H1 (cell line): ENCODE data around the gene DLEC1. TPM values are rescaled to one million over a fixed set of nuclear protein-coding genes. Genes with fewer than 3 reads are reported as not detected.

Experiments used
- CTCF ChIA-PET: fragments of 300-600 bp; sonication (Branson Sonifier 250); formaldehyde crosslinking; loops from one replicate; lab custom pipeline; 2021; ENCODE audit not compliant: partially characterized antibody; lab: Charles Lee
- POLR2A ChIA-PET: fragments of 300-600 bp; sonication (Branson Sonifier 250); formaldehyde crosslinking; loops from one replicate; lab custom pipeline; 2021; ENCODE audit warnings: inconsistent platforms; ENCODE audit not compliant: partially characterized antibody; lab: Charles Lee
- DNase-seq, 2 experiments: peaks; one replicate each; pipeline versions ENCODE4 v3.0.0 to v3.0.0-alpha.2; 2010 to 2022; ENCODE audit warnings: low spot score in 2 of 2, low read depth in 1 of 2, mixed read lengths in 1 of 2
- FAIRE-seq: peaks from 2 replicates; lab custom pipeline; 2011; peaks lifted over from hg19 to GRCh38; lab: Jason Lieb, UNC
- H2AFZ ChIP-seq: 2 replicates; pipeline ENCODE4 v1.8.1; 2012; ENCODE audit warnings: low read length, inconsistent platforms
- H2AK5ac ChIP-seq: 2 replicates; pipeline ENCODE4 v1.6.1; 2013; ENCODE audit warnings: low read depth, low read length
- H2BK120ac ChIP-seq: replicated peaks from 2 replicates; pipeline ENCODE3; 2013; ENCODE audit warnings: low read depth, low read length, inconsistent platforms
- H2BK12ac ChIP-seq: 2 replicates; pipeline ENCODE4 v1.6.1; 2013; ENCODE audit warnings: low read depth, low read length
- H2BK15ac ChIP-seq: 2 replicates; pipeline ENCODE4 v1.6.1; 2013; ENCODE audit warnings: low read length
- H2BK20ac ChIP-seq: 2 replicates; pipeline ENCODE4 v1.6.1; 2013; ENCODE audit warnings: low read length
- H2BK5ac ChIP-seq: 2 replicates; pipeline ENCODE4 v1.6.1; 2013; ENCODE audit warnings: low read depth, low read length
- H3K14ac ChIP-seq: 2 replicates; pipeline ENCODE4 v1.6.1; 2013; ENCODE audit warnings: inconsistent platforms; ENCODE audit not compliant: insufficient read length
- H3K18ac ChIP-seq: 2 replicates; pipeline ENCODE4 v1.6.1; 2013; ENCODE audit warnings: low read length; ENCODE audit errors: extremely low read depth
- H3K23ac ChIP-seq: 2 replicates; pipeline ENCODE4 v1.6.1; 2013; ENCODE audit warnings: inconsistent platforms; ENCODE audit not compliant: insufficient read length
- H3K23me2 ChIP-seq: 2 replicates; pipeline ENCODE4 v1.6.1; 2013; ENCODE audit warnings: low read depth, low read length
- H3K27ac ChIP-seq: 2 replicates; pipeline ENCODE4 v1.6.1; 2011; ENCODE audit warnings: low read depth, low read length, inconsistent platforms
- H3K27me3 ChIP-seq, 4 experiments: replicated peaks in 1 of 4; 1 replicate in 1 of 4; 2 replicates in 3 of 4; pipeline versions ENCODE4 v1.6.1 to v1.8.1; 2011 to 2013; ENCODE audit warnings: low read length in 3 of 4, mild to moderate bottlenecking in 3 of 4, inconsistent platforms in 2 of 4, mixed read lengths in 2 of 4, moderate library complexity in 1 of 4; ENCODE audit not compliant: control insufficient read depth in 3 of 4, insufficient read depth in 3 of 4; ENCODE audit errors: extremely low read depth in 1 of 4
- H3K36me3 ChIP-seq, 4 experiments: 2 replicates each; pipeline versions ENCODE4 v1.6.1 to v1.8.1; 2011 to 2013; ENCODE audit warnings: mild to moderate bottlenecking in 4 of 4, low read length in 3 of 4, moderate library complexity in 2 of 4, control low read depth in 1 of 4, inconsistent platforms in 1 of 4; ENCODE audit not compliant: insufficient read depth in 4 of 4, control insufficient read depth in 2 of 4
- H3K4ac ChIP-seq: replicated peaks from 2 replicates; pipeline ENCODE3; 2013; ENCODE audit warnings: low read length, low read depth, mixed read lengths, inconsistent platforms; ENCODE audit not compliant: insufficient read length
- H3K4me1 ChIP-seq, 4 experiments: replicated peaks in 1 of 4; 1 replicate in 1 of 4; 2 replicates in 3 of 4; pipeline versions ENCODE4 v1.6.1 to v1.8.1; 2011 to 2013; ENCODE audit warnings: low read length in 3 of 4, inconsistent platforms in 2 of 4, mixed read lengths in 1 of 4; ENCODE audit not compliant: insufficient read depth in 4 of 4, control insufficient read depth in 3 of 4
- H3K4me2 ChIP-seq, 2 experiments: 2 replicates each; pipeline versions ENCODE4 v1.6.1 to v1.8.1; 2011 to 2013; ENCODE audit warnings: low read depth in 2 of 2, low read length in 2 of 2, control low read depth in 1 of 2, inconsistent platforms in 1 of 2, mild to moderate bottlenecking in 1 of 2; ENCODE audit not compliant: insufficient read depth in 1 of 2
- H3K4me3 ChIP-seq, 4 experiments: fragments of 200-600, 300-600 bp in 1 of 4; sonication (generic), shearing (Covaris generic), sonication (Bioruptor Twin) in 1 of 4; 2 replicates each; pipeline versions ENCODE4 v1.5.1 to v1.8.1; 2011 to 2016; ENCODE audit warnings: low read length in 4 of 4, low read depth in 3 of 4, control low read depth in 2 of 4, inconsistent platforms in 2 of 4, mild to moderate bottlenecking in 2 of 4, mixed read lengths in 1 of 4, moderate library complexity in 1 of 4; ENCODE audit not compliant: insufficient read depth in 2 of 4; ENCODE audit errors: extremely low read depth in 1 of 4
- H3K56ac ChIP-seq: replicated peaks from 2 replicates; pipeline ENCODE3; 2013; ENCODE audit warnings: low read depth, mild to moderate bottlenecking, mixed read lengths, low read length, inconsistent platforms; ENCODE audit not compliant: insufficient read length
- H3K79me1 ChIP-seq: 2 replicates; pipeline ENCODE4 v1.6.1; 2013; ENCODE audit warnings: low read depth, low read length, control low read depth
- H3K79me2 ChIP-seq, 2 experiments: 2 replicates each; pipeline versions ENCODE4 v1.6.1 to v1.8.1; 2012 to 2013; ENCODE audit warnings: low read length in 2 of 2, mild to moderate bottlenecking in 2 of 2, inconsistent platforms in 1 of 2; ENCODE audit not compliant: insufficient read depth in 2 of 2, control insufficient read depth in 1 of 2
- H3K9ac ChIP-seq, 4 experiments: replicated peaks in 1 of 4; 1 replicate in 1 of 4; 2 replicates in 3 of 4; pipeline versions ENCODE4 v1.6.1 to v1.8.1; 2011 to 2013; ENCODE audit warnings: low read depth in 3 of 4, low read length in 3 of 4, control low read depth in 2 of 4, mild to moderate bottlenecking in 2 of 4, moderate library complexity in 2 of 4, inconsistent platforms in 1 of 4; ENCODE audit errors: extremely low read depth in 1 of 4
- H3K9me3 ChIP-seq, 2 experiments: 2 replicates each; pipeline versions ENCODE4 v1.6.1 to v1.8.1; 2012 to 2013; ENCODE audit warnings: mild to moderate bottlenecking in 2 of 2, moderate library complexity in 2 of 2, control low read depth in 1 of 2, inconsistent platforms in 1 of 2, low read depth in 1 of 2, low read length in 1 of 2, mixed read lengths in 1 of 2; ENCODE audit not compliant: insufficient read depth in 2 of 2
- H4K20me1 ChIP-seq, 2 experiments: replicated peaks in 1 of 2; 2 replicates each; pipeline versions ENCODE3 to v1.8.1; 2011 to 2013; ENCODE audit warnings: inconsistent platforms in 2 of 2, low read length in 2 of 2, mild to moderate bottlenecking in 1 of 2; ENCODE audit not compliant: insufficient read depth in 2 of 2, control insufficient read depth in 1 of 2
- H4K5ac ChIP-seq: 2 replicates; pipeline ENCODE4 v1.6.1; 2013; ENCODE audit warnings: low read length, low read depth, mixed read lengths, inconsistent platforms; ENCODE audit not compliant: insufficient read length
- H4K8ac ChIP-seq: 2 replicates; pipeline ENCODE4 v1.8.0; 2013; ENCODE audit warnings: mild to moderate bottlenecking, moderate library complexity, low read length, inconsistent platforms; ENCODE audit not compliant: insufficient read depth; ENCODE audit errors: extremely low read depth
- H4K91ac ChIP-seq: replicated peaks from 2 replicates; pipeline ENCODE3; 2013; ENCODE audit warnings: low read length, mixed read lengths, inconsistent platforms; ENCODE audit not compliant: insufficient read length
- ASH2L ChIP-seq: fragments of 200-600, 300-600 bp; sonication (generic); IDR thresholded peaks from one replicate; pipeline ENCODE4 v1.7.1; 2017; ENCODE audit warnings: low read length
- BACH1 ChIP-seq: IDR thresholded peaks from 2 replicates; pipeline ENCODE4 v1.6.1; 2012; ENCODE audit warnings: low read length, improper control_type of control experiment
- CEBPB ChIP-seq: IDR thresholded peaks from 2 replicates; pipeline ENCODE4 v1.6.1; 2012; ENCODE audit warnings: low read depth, low read length
- CHD1 ChIP-seq: IDR thresholded peaks from 2 replicates; pipeline ENCODE4 v1.6.1; 2012; ENCODE audit warnings: low read depth, low read length, improper control_type of control experiment
- CHD2 ChIP-seq: IDR thresholded peaks from 2 replicates; pipeline ENCODE4 v1.6.1; 2012; ENCODE audit warnings: low read length, improper control_type of control experiment
- CTBP2 ChIP-seq: IDR thresholded peaks from 2 replicates; pipeline ENCODE4 v1.7.0; 2011; ENCODE audit warnings: borderline replicate concordance, mild to moderate bottlenecking, moderate library complexity, mixed read lengths, low read length; ENCODE audit not compliant: insufficient read depth, insufficient read length
- HDAC6 ChIP-seq: IDR thresholded peaks from one replicate; pipeline ENCODE4 v1.7.1; 2012; ENCODE audit warnings: low read depth, mild to moderate bottlenecking, inconsistent platforms, low read length, moderate library complexity
- JUN ChIP-seq: IDR thresholded peaks from 2 replicates; pipeline ENCODE4 v1.6.1; 2011; ENCODE audit warnings: low read depth, mild to moderate bottlenecking, improper control_type of control experiment, low read length
- KDM5A ChIP-seq: fragments of 200-600 bp; IDR thresholded peaks from 2 replicates; pipeline ENCODE4 v1.7.1; 2012; ENCODE audit warnings: mild to moderate bottlenecking, low read length, inconsistent platforms, mixed read lengths
- NANOG ChIP-seq: IDR thresholded peaks from 2 replicates; pipeline ENCODE4 v1.6.1; 2011; ENCODE audit warnings: low read length, low read depth, mild to moderate bottlenecking, inconsistent platforms; ENCODE audit not compliant: insufficient read depth, poor library complexity, severe bottlenecking
- RBBP5 ChIP-seq: IDR thresholded peaks from 2 replicates; pipeline ENCODE4 v1.7.1; 2012; ENCODE audit warnings: low read depth, mild to moderate bottlenecking, inconsistent platforms, low read length, moderate library complexity, borderline replicate concordance
- SIRT6 ChIP-seq: IDR thresholded peaks from one replicate; pipeline ENCODE4 v1.7.1; 2012; ENCODE audit warnings: low read length, inconsistent platforms
- SUZ12 ChIP-seq: fragments of 200-600 bp; sonication (generic); IDR thresholded peaks from 2 replicates; pipeline ENCODE4 v1.6.1; 2012; ENCODE audit warnings: mild to moderate bottlenecking, inconsistent platforms, low read length, moderate library complexity, mixed read lengths
- TCF12 ChIP-seq: IDR thresholded peaks from 2 replicates; pipeline ENCODE4 v1.6.1; 2011; ENCODE audit warnings: low read depth, mild to moderate bottlenecking, low read length
- WGBS, 2 experiments: shearing (Covaris generic) in 1 of 2; methylation state at CpG; one replicate each; pipeline versions ENCODE4 v1.1.6 to v1.1.7; 2013 to 2015; ENCODE audit warnings: low lambda C conversion rate in 2 of 2, mixed read lengths in 2 of 2, inconsistent platforms in 1 of 2, low coverage in 1 of 2, missing lambda C conversion rate in 1 of 2; ENCODE audit not compliant: insufficient replicate concordance in 2 of 2, insufficient coverage in 1 of 2, insufficient read length in 1 of 2; ENCODE audit errors: extremely low coverage in 1 of 2, missing lambda C conversion rate in 1 of 2; 5-methylcytosine and 5-hydroxymethylcytosine counted together
- polyA plus RNA-seq, 7 experiments: library from polyadenylated mRNA; depleted of rRNA in 3 of 7; stranded (reverse) in 5 of 7; unstranded in 2 of 7; fragments of >200 nt in 5 of 7; fragments of 200-250 nt in 2 of 7; gene quantifications; 1 replicate in 5 of 7; 2 replicates in 1 of 7; 4 replicates in 1 of 7; pipeline versions ENCODE4 v1.2.1 to v1.2.3, GENCODE V29; 2011 to 2013; ENCODE audit warnings: missing spikeins in 2 of 7, mixed read lengths in 2 of 7
- total RNA-seq: library from RNA; stranded (reverse); fragmentation: NEBNext Ultra II Directional; extraction: Animal tissue kit (Norgen Biotek cat#: 25700); gene quantifications from 2 replicates; pipeline ENCODE4 v1.2.1, GENCODE V29; 2021

Gene DLEC1
- total and polyA plus RNA-seq, 2 of the 8 experiments (the other 6 are each of a cell fraction or from before 2014, with no cell fraction given) = 0.26 to 0.76 TPM

GRCh38 chr3:37989821-37990480 lies 49.1 kb upstream of the DLEC1 start:
- H3K79me1 ChIP-seq = no peaks in the 10 kb centered on the region
- DNase-seq = no peak
- no peak overlapping the region for H2BK120ac ChIP-seq
- H3K27me3 ChIP-seq = peaks cover 0 to 5% (median 1%) of the 10 kb centered on the region in 4 experiments; a peak in 4 of 7 replicates
- no peak overlapping the region for H2AFZ ChIP-seq
- H2BK5ac ChIP-seq = no peak overlapping the region
- H3K27ac ChIP-seq = no peak overlapping the region
- 90% methylated on average over 7 of the region's 7 CpGs; no CpG with 5 or more reads in 1 of the 2 experiments for WGBS, 2 experiments
- no peak overlapping the region; the same call in 1 of the 2 replicates for H4K8ac ChIP-seq
- H2BK20ac ChIP-seq = no peak overlapping the region
- H3K14ac ChIP-seq = no peak overlapping the region
- H4K5ac ChIP-seq = no peak overlapping the region
- no peaks in the 10 kb centered on the region for H3K79me2 ChIP-seq
- H3K4me3 ChIP-seq = no peak overlapping the region
- ChIA-PET POLR2A (interaction anchor here (1.2 kb wide), 1 partner anchor 10 kb away, joined by 3 read pairs; no protein-coding TSS in a partner anchor), CTCF (interaction anchor here (0.6 to 9.0 kb wide), 6 partner anchors 11 to 137 kb away, joined by 3 to 134 read pairs (median 6); no protein-coding TSS in a partner anchor)
- no peaks in the 10 kb centered on the region for H3K36me3 ChIP-seq
- no peak overlapping the region for H3K23ac ChIP-seq
- H4K91ac ChIP-seq = no peak overlapping the region
- H2BK12ac ChIP-seq = peak overlapping the region; percentile 19; the same call in 1 of the 2 replicates
- no peak overlapping the region for H3K4ac ChIP-seq
- no peaks in the 10 kb centered on the region for H4K20me1 ChIP-seq
- no peak for FAIRE-seq
- H3K9me3 ChIP-seq = no peaks in the 10 kb centered on the region
- H3K4me2 ChIP-seq = no peak overlapping the region
- H2AK5ac ChIP-seq = peak overlapping the region; percentile 48; the same call in 1 of the 2 replicates
- peaks cover 7% of the 10 kb centered on the region for H3K23me2 ChIP-seq
- no peak overlapping the region for H3K56ac ChIP-seq
- H3K4me1 ChIP-seq = peaks cover 0 to 13% (median 7%) of the 10 kb centered on the region in 4 experiments; a peak in 6 of 7 replicates
- H3K18ac ChIP-seq = no peak overlapping the region; the same call in 1 of the 2 replicates
- no peak overlapping the region for H3K9ac ChIP-seq
- H2BK15ac ChIP-seq = peak overlapping the region; percentile 92; the same call in 1 of the 2 replicates
- no peak for TF ChIP-seq CHD2
- TF ChIP-seq KDM5A = no peak
- no peak for TF ChIP-seq CHD1
- TF ChIP-seq JUN = no peak
- TF ChIP-seq HDAC6 = no peak
- TF ChIP-seq ASH2L = no peak
- TF ChIP-seq SIRT6 = no peak
- TF ChIP-seq SUZ12 = no peak
- no peak for TF ChIP-seq NANOG
- TF ChIP-seq CEBPB = no peak
- TF ChIP-seq BACH1 = no peak
- TF ChIP-seq CTBP2 = no peak
- no peak for TF ChIP-seq TCF12
- TF ChIP-seq RBBP5 = no peak
